Keratinocyte (primary cell): ENCODE data around the gene TRPV5. TPM values are rescaled to one million over a fixed set of nuclear protein-coding genes. Genes with fewer than 3 reads are reported as not detected.

Source experiments
- DNase-seq: peaks from one replicate; pipeline ENCODE4 v3.0.0-alpha.2; 2011; ENCODE audit warnings: low read depth, missing footprints, low spot score
- FAIRE-seq: peaks from 2 replicates; lab custom pipeline; 2011; peaks lifted over from hg19 to GRCh38; lab: Jason Lieb, UNC
- H2AFZ ChIP-seq: 2 replicates; pipeline ENCODE4 v1.6.0; 2012; ENCODE audit warnings: low read length, control low read depth, inconsistent platforms; ENCODE audit not compliant: control insufficient read depth
- H3K27ac ChIP-seq: 2 replicates; pipeline ENCODE4 v1.5.1; 2011; ENCODE audit warnings: low read length; ENCODE audit not compliant: control insufficient read depth, insufficient read depth
- H3K27me3 ChIP-seq: 3 replicates; pipeline ENCODE4 v1.6.0; 2011; ENCODE audit warnings: low read length; ENCODE audit not compliant: control insufficient read depth, insufficient read depth; ENCODE audit errors: extremely low read depth
- H3K36me3 ChIP-seq, 2 experiments: 2 replicates in 1 of 2; 3 replicates in 1 of 2; pipeline ENCODE4 v1.5.1; 2011; ENCODE audit warnings: low read length in 2 of 2, mild to moderate bottlenecking in 1 of 2; ENCODE audit not compliant: control insufficient read depth in 2 of 2, insufficient read depth in 2 of 2; ENCODE audit errors: extremely low read depth in 1 of 2
- H3K4me1 ChIP-seq: 3 replicates; pipeline ENCODE4 v1.5.1; 2011; ENCODE audit warnings: low read length; ENCODE audit not compliant: control insufficient read depth, insufficient read depth; ENCODE audit errors: extremely low read depth
- H3K4me2 ChIP-seq: 3 replicates; pipeline ENCODE4 v1.6.0; 2011; ENCODE audit warnings: low read depth, low read length; ENCODE audit not compliant: control insufficient read depth, insufficient read depth; ENCODE audit errors: extremely low read depth
- H3K4me3 ChIP-seq, 3 experiments: fragments of 200-600 bp in 1 of 3; sonication (generic) in 1 of 3; 2 replicates in 2 of 3; 3 replicates in 1 of 3; pipeline ENCODE4 v1.5.1; 2011 to 2016; ENCODE audit warnings: low read length in 3 of 3, mild to moderate bottlenecking in 3 of 3, control low read depth in 2 of 3, inconsistent platforms in 1 of 3, low read depth in 1 of 3, mixed read lengths in 1 of 3, mixed run types in 1 of 3, moderate library complexity in 1 of 3; ENCODE audit not compliant: control insufficient read depth in 2 of 3, insufficient read depth in 2 of 3; ENCODE audit errors: extremely low read depth in 1 of 3
- H3K79me2 ChIP-seq: 2 replicates; pipeline ENCODE4 v1.6.0; 2012; ENCODE audit warnings: low read length; ENCODE audit not compliant: control insufficient read depth, insufficient read depth
- H3K9ac ChIP-seq: 3 replicates; pipeline ENCODE4 v1.6.0; 2011; ENCODE audit warnings: low read length; ENCODE audit not compliant: control insufficient read depth, insufficient read depth; ENCODE audit errors: extremely low read depth
- H3K9me1 ChIP-seq: 3 replicates; pipeline ENCODE4 v1.6.0; 2011; ENCODE audit warnings: low read length; ENCODE audit not compliant: control insufficient read depth, insufficient read depth; ENCODE audit errors: extremely low read depth
- H3K9me3 ChIP-seq: 2 replicates; pipeline ENCODE4 v1.5.1; 2012; ENCODE audit warnings: low read depth, low read length; ENCODE audit not compliant: control insufficient read depth
- H4K20me1 ChIP-seq: 3 replicates; pipeline ENCODE4 v1.6.0; 2011; ENCODE audit warnings: low read length; ENCODE audit not compliant: control insufficient read depth, insufficient read depth; ENCODE audit errors: extremely low read depth
- EZH2 ChIP-seq: IDR thresholded peaks from one replicate; pipeline ENCODE4 v1.6.1; 2012; ENCODE audit warnings: inconsistent platforms, mild to moderate bottlenecking, low read length, moderate library complexity
- dilution Hi-C: fragments of 300-500 bp; cut with MboI; formaldehyde crosslinking; loops from one replicate; pipeline ENCODE4 v1.7.0; 2020; ENCODE audit warnings: low sequenced_read_pairs; ENCODE audit not compliant: extremely low pct_ligation_motif_present
- polyA plus RNA-seq, 5 experiments: library from polyadenylated mRNA; depleted of rRNA in 3 of 5; stranded (reverse) in 3 of 5; stranded (forward) in 1 of 5; unstranded in 1 of 5; fragments of >200 nt; gene quantifications; 1 replicate in 1 of 5; 2 replicates in 3 of 5; 3 replicates in 1 of 5; pipeline versions ENCODE4 v1.2.1 to v1.2.3, GENCODE V29; 2011 to 2012; ENCODE audit warnings: missing spikeins in 2 of 5, low read depth in 1 of 5, low replicate concordance in 1 of 5
- TF ChIP-seq, protein P1 (sequence below), 3 experiments: IDR thresholded peaks in 1 of 3; conservative IDR thresholded peaks in 1 of 3; optimal IDR thresholded peaks in 1 of 3; 2 replicates in 2 of 3; 3 replicates in 1 of 3; pipeline versions ENCODE3 to v1.5.1; 2011; ENCODE audit warnings: low read length in 3 of 3, mild to moderate bottlenecking in 3 of 3, moderate library complexity in 2 of 3, control low read depth in 1 of 3, inconsistent platforms in 1 of 3; ENCODE audit not compliant: insufficient read depth in 2 of 3; ENCODE audit errors: extremely low read depth in 1 of 3

The TRPV5 gene
- polyA plus RNA-seq, 1 donor (not counting 4 experiments of a cell fraction or from before 2014, with no cell fraction given) = not detected

DNA sequence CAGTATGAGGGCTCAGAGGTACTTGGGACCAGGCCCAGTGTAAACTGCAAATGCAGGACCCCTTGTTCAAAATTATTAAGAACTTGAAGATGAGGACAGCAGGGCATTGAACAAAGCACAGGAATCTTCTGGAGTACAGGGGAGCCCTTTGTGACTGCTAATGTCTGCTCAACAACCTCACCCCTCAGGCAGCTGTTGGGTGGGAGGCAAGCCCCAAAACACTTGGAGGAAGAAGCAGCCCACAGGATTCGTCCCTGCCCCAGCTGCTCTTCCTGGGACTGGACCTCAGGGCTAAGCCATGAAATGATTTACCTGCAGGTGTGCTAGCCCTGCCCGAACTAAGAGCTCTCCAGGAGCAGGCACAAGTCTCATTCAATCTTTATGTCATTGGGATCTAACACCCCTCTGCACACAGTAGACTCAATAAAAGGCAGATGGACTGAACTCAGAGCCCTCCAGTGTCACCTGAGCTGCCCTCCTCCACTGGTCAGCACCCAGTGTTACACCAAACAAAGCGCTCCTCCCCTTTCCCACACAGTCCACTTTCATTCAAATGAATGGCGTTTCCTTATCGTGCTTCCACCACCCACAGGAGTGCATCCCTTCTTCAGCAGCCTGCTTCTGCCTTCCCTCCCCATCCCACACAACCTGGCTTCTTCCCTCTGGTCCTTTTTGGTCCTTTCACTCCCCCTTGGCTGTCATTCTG lies 1.0 kb downstream of the TRPV5 start:
- H3K36me3 ChIP-seq = no peaks in the 10 kb centered on the region
- FAIRE-seq = no peak
- no peak overlapping the region for H3K4me3 ChIP-seq

GRCh38 chr7:142930126-142930730 lies 3.3 kb downstream of the TRPV5 start:
- DNase-seq (no peak), FAIRE-seq (no peak)
- no peak overlapping the region for H2AFZ ChIP-seq
- H3K4me2 ChIP-seq = no peak overlapping the region
- no peak for TF ChIP-seq EZH2
- H3K9ac ChIP-seq = no peak overlapping the region
- dilution Hi-C loops = no loop called here
- no peaks in the 10 kb centered on the region for H4K20me1 ChIP-seq
- H3K4me1 ChIP-seq = no peaks in the 10 kb centered on the region
- H3K79me2 ChIP-seq = no peaks in the 10 kb centered on the region
- H3K27ac ChIP-seq = no peak overlapping the region
- no peaks in the 10 kb centered on the region for H3K9me3 ChIP-seq
- no peak overlapping the region for H3K4me3 ChIP-seq
- no peaks in the 10 kb centered on the region for H3K36me3 ChIP-seq
- H3K9me1 ChIP-seq = no peaks in the 10 kb centered on the region
- no peaks in the 10 kb centered on the region for H3K27me3 ChIP-seq

More for the DNA sequence above, 1.0 kb downstream of the TRPV5 start:
- TF ChIP-seq, protein P1, sequence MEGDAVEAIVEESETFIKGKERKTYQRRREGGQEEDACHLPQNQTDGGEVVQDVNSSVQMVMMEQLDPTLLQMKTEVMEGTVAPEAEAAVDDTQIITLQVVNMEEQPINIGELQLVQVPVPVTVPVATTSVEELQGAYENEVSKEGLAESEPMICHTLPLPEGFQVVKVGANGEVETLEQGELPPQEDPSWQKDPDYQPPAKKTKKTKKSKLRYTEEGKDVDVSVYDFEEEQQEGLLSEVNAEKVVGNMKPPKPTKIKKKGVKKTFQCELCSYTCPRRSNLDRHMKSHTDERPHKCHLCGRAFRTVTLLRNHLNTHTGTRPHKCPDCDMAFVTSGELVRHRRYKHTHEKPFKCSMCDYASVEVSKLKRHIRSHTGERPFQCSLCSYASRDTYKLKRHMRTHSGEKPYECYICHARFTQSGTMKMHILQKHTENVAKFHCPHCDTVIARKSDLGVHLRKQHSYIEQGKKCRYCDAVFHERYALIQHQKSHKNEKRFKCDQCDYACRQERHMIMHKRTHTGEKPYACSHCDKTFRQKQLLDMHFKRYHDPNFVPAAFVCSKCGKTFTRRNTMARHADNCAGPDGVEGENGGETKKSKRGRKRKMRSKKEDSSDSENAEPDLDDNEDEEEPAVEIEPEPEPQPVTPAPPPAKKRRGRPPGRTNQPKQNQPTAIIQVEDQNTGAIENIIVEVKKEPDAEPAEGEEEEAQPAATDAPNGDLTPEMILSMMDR (optimal IDR thresholded peaks at IDR 0.05 in 1 of 3, IDR thresholded peaks at IDR 0.05 in 1 of 3, conservative IDR thresholded peaks at IDR 0.05 in 1 of 3; ENCODE audit: extremely low read depth in 1 of 3, insufficient read depth in 2 of 3, low read length in 3 of 3) = no peak
- TF ChIP-seq EZH2 = no peak
- H3K79me2 ChIP-seq = no peaks in the 10 kb centered on the region
- H3K9ac ChIP-seq = no peak overlapping the region
- no peak overlapping the region for H3K27ac ChIP-seq
- no peak for DNase-seq
- no peak overlapping the region for H3K4me2 ChIP-seq
- no peaks in the 10 kb centered on the region for H3K27me3 ChIP-seq
- dilution Hi-C loops = no loop called here
- no peaks in the 10 kb centered on the region for H3K4me1 ChIP-seq
- no peaks in the 10 kb centered on the region for H3K9me3 ChIP-seq
- no peak overlapping the region for H2AFZ ChIP-seq
- H3K9me1 ChIP-seq = no peaks in the 10 kb centered on the region
- H4K20me1 ChIP-seq = no peaks in the 10 kb centered on the region
